PC-9 (cell line): Measurements from ENCODE around the gene ACP4. TPM values are rescaled to one million over a fixed set of nuclear protein-coding genes. Genes with fewer than 3 reads are reported as not detected.

Experiments used
- BruUV-seq: library from RNA; stranded (reverse); fragments of 400-500 nt; replicated peaks from 2 replicates; lab custom pipeline; 2021; lab: Mats Ljungman, UMichigan
- CTCF ChIA-PET: fragments of 300-600 bp; sonication (Branson Sonifier 250); formaldehyde crosslinking; loops from one replicate; lab custom pipeline; 2022; ENCODE audit warnings: antibody characterized with exemption; lab: Charles Lee
- POLR2A ChIA-PET: fragments of 300-600 bp; sonication (Branson Sonifier 250); formaldehyde crosslinking; loops from one replicate; lab custom pipeline; 2022; ENCODE audit warnings: antibody characterized with exemption; ENCODE audit not compliant: unreplicated experiment; lab: Charles Lee
- DNase-seq, 2 experiments: peaks; one replicate each; pipeline versions ENCODE4 v3.0.0 to v3.0.0-alpha.2; 2015 to 2022; ENCODE audit warnings: mixed read lengths in 1 of 2
- H2AFZ ChIP-seq: fragments of 200-600 bp; sonication (generic); 2 replicates; pipeline ENCODE4 v1.8.1; 2017; ENCODE audit warnings: antibody characterized with exemption
- H3F3A ChIP-seq: fragments of 200-600 bp; sonication (generic); 2 replicates; pipeline ENCODE4 v1.8.1; 2017; ENCODE audit warnings: antibody characterized with exemption, mild to moderate bottlenecking, low read depth; ENCODE audit not compliant: insufficient read depth
- H3K27ac ChIP-seq: fragments of 200-600 bp; sonication (generic); 2 replicates; pipeline ENCODE4 v1.6.1; 2016; ENCODE audit warnings: mixed run types
- H3K27me3 ChIP-seq: fragments of 200-600 bp; sonication (generic); 2 replicates; pipeline ENCODE4 v1.6.1; 2016; ENCODE audit warnings: low read depth, mixed run types; ENCODE audit not compliant: insufficient read depth
- H3K36me3 ChIP-seq: fragments of 200-600 bp; sonication (generic); 2 replicates; pipeline ENCODE4 v1.6.1; 2016; ENCODE audit warnings: low read depth, mixed run types
- H3K4me1 ChIP-seq: fragments of 200-600 bp; sonication (generic); replicated peaks from 2 replicates; pipeline ENCODE4 v1.6.1; 2016; ENCODE audit warnings: mixed run types; ENCODE audit not compliant: insufficient read depth
- H3K4me2 ChIP-seq: fragments of 200-600 bp; sonication (generic); 2 replicates; pipeline ENCODE4 v1.6.1; 2017; ENCODE audit warnings: mixed run types
- H3K4me3 ChIP-seq: fragments of 200-600 bp; sonication (generic); 2 replicates; pipeline ENCODE4 v1.6.1; 2016; ENCODE audit warnings: mixed run types
- H3K79me2 ChIP-seq: fragments of 200-600 bp; sonication (generic); 2 replicates; pipeline ENCODE4 v1.6.1; 2017; ENCODE audit warnings: low read depth, mixed run types
- H3K9me2 ChIP-seq: fragments of 200-600 bp; sonication (generic); 2 replicates; pipeline ENCODE4 v1.8.1; 2017; ENCODE audit warnings: mild to moderate bottlenecking; ENCODE audit not compliant: insufficient read depth
- H3K9me3 ChIP-seq: fragments of 200-600 bp; sonication (generic); 2 replicates; pipeline ENCODE4 v1.8.1; 2016; ENCODE audit warnings: low read depth; ENCODE audit not compliant: insufficient read depth
- H4K20me1 ChIP-seq: fragments of 200-600 bp; sonication (generic); 2 replicates; pipeline ENCODE4 v1.8.1; 2017; ENCODE audit not compliant: insufficient read depth
- EZH2 ChIP-seq: fragments of 200-600 bp; sonication (generic); IDR thresholded peaks from 2 replicates; pipeline ENCODE4 v1.8.0; 2017; ENCODE audit warnings: antibody characterized with exemption, low read depth
- intact Hi-C: fragments of 100-400 bp; cut with micrococcal nuclease; formaldehyde crosslinking; loops from one replicate; pipeline ENCODE4 v1.10.0; 2022; ENCODE audit not compliant: unreplicated experiment
- total RNA-seq: library from RNA; stranded (reverse); gene quantifications from 2 replicates; pipeline ENCODE4 v1.2.3, GENCODE V29; 2021
- TF ChIP-seq, protein P1 (sequence below): fragments of 200-600 bp; sonication (generic); conservative IDR thresholded peaks from 2 replicates; pipeline ENCODE4 v1.6.1; 2017; ENCODE audit warnings: mixed run types, antibody characterized with exemption, mild to moderate bottlenecking, moderate library complexity

Gene ACP4
- total RNA-seq, 1 experiment from 2014 or later, result not detected

DNA sequence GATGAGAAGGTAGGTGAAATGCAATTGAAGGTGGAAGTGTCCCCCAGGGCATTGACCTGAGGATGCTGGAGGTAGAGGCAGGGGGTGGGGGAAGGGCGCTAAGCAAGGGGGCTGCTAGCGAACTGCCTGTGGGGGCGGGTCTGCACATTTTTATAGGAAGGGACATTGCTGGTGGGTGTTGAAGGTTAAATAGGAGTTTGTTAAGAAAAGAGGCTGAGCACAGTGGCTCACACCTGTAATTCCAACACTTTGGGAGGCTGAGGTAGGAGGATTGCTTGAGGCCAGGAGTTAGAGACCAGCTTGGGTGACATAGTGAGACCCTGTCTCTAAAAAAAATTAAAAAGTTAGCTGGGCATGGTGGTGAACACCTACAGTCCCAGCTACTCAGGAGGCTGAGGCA is 5.5 kb upstream of the ACP4 start:
- no peak overlapping the region for H2AFZ ChIP-seq
- no peak overlapping the region for H3K27ac ChIP-seq
- intact Hi-C loops, result loop anchor here (5.0 kb wide), 2 partner anchors 247 to 313 kb away; no protein-coding TSS in a partner anchor
- ChIA-PET CTCF (no interaction called here), POLR2A (no interaction called here)
- H3K9me2 ChIP-seq, result no peaks in the 10 kb centered on the region
- no peaks in the 10 kb centered on the region for H3K4me1 ChIP-seq
- no peak overlapping the region for H3K4me3 ChIP-seq
- no TSS peak for BruUV-seq
- no peaks in the 10 kb centered on the region; the same call in 1 of the 2 replicates for H3F3A ChIP-seq
- no peaks in the 10 kb centered on the region for H3K9me3 ChIP-seq
- DNase-seq, result no peak
- H3K79me2 ChIP-seq, result no peaks in the 10 kb centered on the region
- no peaks in the 10 kb centered on the region for H3K36me3 ChIP-seq
- no peak for TF ChIP-seq EZH2
- TF ChIP-seq, protein P1, sequence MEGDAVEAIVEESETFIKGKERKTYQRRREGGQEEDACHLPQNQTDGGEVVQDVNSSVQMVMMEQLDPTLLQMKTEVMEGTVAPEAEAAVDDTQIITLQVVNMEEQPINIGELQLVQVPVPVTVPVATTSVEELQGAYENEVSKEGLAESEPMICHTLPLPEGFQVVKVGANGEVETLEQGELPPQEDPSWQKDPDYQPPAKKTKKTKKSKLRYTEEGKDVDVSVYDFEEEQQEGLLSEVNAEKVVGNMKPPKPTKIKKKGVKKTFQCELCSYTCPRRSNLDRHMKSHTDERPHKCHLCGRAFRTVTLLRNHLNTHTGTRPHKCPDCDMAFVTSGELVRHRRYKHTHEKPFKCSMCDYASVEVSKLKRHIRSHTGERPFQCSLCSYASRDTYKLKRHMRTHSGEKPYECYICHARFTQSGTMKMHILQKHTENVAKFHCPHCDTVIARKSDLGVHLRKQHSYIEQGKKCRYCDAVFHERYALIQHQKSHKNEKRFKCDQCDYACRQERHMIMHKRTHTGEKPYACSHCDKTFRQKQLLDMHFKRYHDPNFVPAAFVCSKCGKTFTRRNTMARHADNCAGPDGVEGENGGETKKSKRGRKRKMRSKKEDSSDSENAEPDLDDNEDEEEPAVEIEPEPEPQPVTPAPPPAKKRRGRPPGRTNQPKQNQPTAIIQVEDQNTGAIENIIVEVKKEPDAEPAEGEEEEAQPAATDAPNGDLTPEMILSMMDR, result no peak
- H3K4me2 ChIP-seq, result no peak overlapping the region
- no peaks in the 10 kb centered on the region; the same call in 1 of the 2 replicates for H4K20me1 ChIP-seq
- H3K27me3 ChIP-seq, result peaks cover 43% of the 10 kb centered on the region

DNA sequence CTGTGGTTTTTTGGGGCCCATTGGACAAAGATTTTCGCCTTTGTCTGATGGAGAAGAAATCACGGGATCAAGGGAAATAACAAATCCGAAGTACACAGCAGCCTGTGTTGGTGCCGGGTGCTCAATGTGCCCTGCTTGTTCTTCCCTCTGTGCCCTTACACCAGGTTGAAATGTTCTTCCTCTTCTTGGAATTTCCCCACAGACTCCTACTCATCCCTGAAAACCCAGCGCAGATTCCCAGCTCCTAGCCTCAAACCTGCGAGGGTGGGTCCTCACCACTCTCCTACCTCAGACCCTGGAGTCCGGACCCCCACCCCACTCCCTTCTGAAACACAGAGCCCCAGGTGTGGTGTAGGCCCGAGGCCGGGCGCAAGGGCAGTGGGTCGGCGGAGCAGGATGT is 4.9 kb upstream of the ACP4 start:
- BruUV-seq, result no TSS peak

DNA sequence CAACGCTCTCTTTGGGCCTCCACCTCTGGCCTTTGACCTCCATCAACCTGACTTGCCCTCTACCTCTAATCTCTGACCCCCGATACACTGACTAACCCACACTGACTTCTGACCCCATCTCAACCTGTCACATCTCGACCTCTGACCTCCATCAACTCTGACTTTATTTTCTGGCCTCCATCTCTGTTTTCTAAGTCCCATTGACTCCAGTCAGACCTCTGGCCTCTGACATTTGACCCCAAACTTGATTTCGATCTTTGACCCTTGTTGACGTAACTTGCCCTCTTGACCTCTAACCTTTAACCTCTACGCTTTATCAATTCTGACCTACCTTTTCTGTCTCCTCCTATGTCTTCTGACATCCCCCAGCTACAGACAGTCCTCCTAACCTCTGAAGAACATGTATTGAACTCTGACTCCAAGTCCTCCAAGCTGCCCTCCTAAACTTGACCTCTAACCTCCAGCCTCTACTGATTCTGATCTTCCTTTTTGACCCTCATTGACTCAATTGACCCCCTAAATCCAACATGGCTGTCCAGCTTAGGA is 780 bp downstream of the ACP4 start:
- no peak for DNase-seq
- BruUV-seq, result no TSS peak
- peaks cover 8% of the 10 kb centered on the region; the same call in 1 of the 2 replicates for H3K27me3 ChIP-seq
- ChIA-PET POLR2A (no interaction called here), CTCF (no interaction called here)
- H3F3A ChIP-seq, result peaks cover 34% of the 10 kb centered on the region
- no peaks in the 10 kb centered on the region for H3K9me2 ChIP-seq
- H3K27ac ChIP-seq, result no peak overlapping the region
- TF ChIP-seq, protein P1, result no peak
- TF ChIP-seq EZH2, result no peak
- no peak overlapping the region for H3K4me3 ChIP-seq
- no peaks in the 10 kb centered on the region for H3K36me3 ChIP-seq
- H3K79me2 ChIP-seq, result no peaks in the 10 kb centered on the region
- intact Hi-C loops, result loop anchor here (5.0 kb wide), 1 partner anchor 131 kb away; no protein-coding TSS in a partner anchor
- no peak overlapping the region for H2AFZ ChIP-seq
- no peaks in the 10 kb centered on the region for H3K4me1 ChIP-seq
- H4K20me1 ChIP-seq, result peaks cover 11% of the 10 kb centered on the region
- H3K4me2 ChIP-seq, result no peak overlapping the region
- H3K9me3 ChIP-seq, result no peaks in the 10 kb centered on the region

More for the DNA sequence above, 4.9 kb upstream of the ACP4 start:
- Histone ChIP-seq H3K9me3 (no peaks in the 10 kb centered on the region), H4K20me1 (no peaks in the 10 kb centered on the region; the same call in 1 of the 2 replicates), H2AFZ (no peak overlapping the region), H3K4me1 (no peaks in the 10 kb centered on the region), H3K9me2 (no peaks in the 10 kb centered on the region), H3K4me2 (no peak overlapping the region), H3F3A (no peaks in the 10 kb centered on the region; the same call in 1 of the 2 replicates), H3K27me3 (peaks cover 37% of the 10 kb centered on the region), H3K79me2 (no peaks in the 10 kb centered on the region), H3K4me3 (no peak overlapping the region), H3K36me3 (no peaks in the 10 kb centered on the region), H3K27ac (no peak overlapping the region)
- ChIA-PET CTCF (no interaction called here), POLR2A (no interaction called here)
- no peak for DNase-seq
- intact Hi-C loops, result no loop called here
- TF ChIP-seq, protein P1, result no peak
- no peak for TF ChIP-seq EZH2
